ENCODE results near the gene SMAP1.

- TF ChIP-seq RAD21 (IDR thresholded peaks at IDR 0.05; ENCODE audit: low read depth) (no peak), POLR2A (IDR thresholded peaks at IDR 0.05; ENCODE audit: borderline replicate concordance, extremely low read depth, insufficient read depth, insufficient read length) (no peak), TCF7L2 (IDR thresholded peaks at IDR 0.05; ENCODE audit: borderline replicate concordance, extremely low read depth, insufficient read depth, insufficient read length) (no peak), CEBPB (IDR thresholded peaks at IDR 0.05; ENCODE audit: low read depth) (no peak), JUND (IDR thresholded peaks at IDR 0.05) (no peak), EZH2 (IDR thresholded peaks at IDR 0.05) (no peak)
- TF ChIP-seq, protein P1, sequence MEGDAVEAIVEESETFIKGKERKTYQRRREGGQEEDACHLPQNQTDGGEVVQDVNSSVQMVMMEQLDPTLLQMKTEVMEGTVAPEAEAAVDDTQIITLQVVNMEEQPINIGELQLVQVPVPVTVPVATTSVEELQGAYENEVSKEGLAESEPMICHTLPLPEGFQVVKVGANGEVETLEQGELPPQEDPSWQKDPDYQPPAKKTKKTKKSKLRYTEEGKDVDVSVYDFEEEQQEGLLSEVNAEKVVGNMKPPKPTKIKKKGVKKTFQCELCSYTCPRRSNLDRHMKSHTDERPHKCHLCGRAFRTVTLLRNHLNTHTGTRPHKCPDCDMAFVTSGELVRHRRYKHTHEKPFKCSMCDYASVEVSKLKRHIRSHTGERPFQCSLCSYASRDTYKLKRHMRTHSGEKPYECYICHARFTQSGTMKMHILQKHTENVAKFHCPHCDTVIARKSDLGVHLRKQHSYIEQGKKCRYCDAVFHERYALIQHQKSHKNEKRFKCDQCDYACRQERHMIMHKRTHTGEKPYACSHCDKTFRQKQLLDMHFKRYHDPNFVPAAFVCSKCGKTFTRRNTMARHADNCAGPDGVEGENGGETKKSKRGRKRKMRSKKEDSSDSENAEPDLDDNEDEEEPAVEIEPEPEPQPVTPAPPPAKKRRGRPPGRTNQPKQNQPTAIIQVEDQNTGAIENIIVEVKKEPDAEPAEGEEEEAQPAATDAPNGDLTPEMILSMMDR (IDR thresholded peaks at IDR 0.05 in 2 of 3, conservative IDR thresholded peaks at IDR 0.05 in 1 of 3; ENCODE audit: borderline replicate concordance in 1 of 3, insufficient read depth in 1 of 3, low read depth in 2 of 3, low read length in 2 of 3): no peak
- TF ChIP-seq, protein P2, sequence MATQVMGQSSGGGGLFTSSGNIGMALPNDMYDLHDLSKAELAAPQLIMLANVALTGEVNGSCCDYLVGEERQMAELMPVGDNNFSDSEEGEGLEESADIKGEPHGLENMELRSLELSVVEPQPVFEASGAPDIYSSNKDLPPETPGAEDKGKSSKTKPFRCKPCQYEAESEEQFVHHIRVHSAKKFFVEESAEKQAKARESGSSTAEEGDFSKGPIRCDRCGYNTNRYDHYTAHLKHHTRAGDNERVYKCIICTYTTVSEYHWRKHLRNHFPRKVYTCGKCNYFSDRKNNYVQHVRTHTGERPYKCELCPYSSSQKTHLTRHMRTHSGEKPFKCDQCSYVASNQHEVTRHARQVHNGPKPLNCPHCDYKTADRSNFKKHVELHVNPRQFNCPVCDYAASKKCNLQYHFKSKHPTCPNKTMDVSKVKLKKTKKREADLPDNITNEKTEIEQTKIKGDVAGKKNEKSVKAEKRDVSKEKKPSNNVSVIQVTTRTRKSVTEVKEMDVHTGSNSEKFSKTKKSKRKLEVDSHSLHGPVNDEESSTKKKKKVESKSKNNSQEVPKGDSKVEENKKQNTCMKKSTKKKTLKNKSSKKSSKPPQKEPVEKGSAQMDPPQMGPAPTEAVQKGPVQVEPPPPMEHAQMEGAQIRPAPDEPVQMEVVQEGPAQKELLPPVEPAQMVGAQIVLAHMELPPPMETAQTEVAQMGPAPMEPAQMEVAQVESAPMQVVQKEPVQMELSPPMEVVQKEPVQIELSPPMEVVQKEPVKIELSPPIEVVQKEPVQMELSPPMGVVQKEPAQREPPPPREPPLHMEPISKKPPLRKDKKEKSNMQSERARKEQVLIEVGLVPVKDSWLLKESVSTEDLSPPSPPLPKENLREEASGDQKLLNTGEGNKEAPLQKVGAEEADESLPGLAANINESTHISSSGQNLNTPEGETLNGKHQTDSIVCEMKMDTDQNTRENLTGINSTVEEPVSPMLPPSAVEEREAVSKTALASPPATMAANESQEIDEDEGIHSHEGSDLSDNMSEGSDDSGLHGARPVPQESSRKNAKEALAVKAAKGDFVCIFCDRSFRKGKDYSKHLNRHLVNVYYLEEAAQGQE (IDR thresholded peaks at IDR 0.05; ENCODE audit: low read depth): no peak
- TF ChIP-seq, protein P3, sequence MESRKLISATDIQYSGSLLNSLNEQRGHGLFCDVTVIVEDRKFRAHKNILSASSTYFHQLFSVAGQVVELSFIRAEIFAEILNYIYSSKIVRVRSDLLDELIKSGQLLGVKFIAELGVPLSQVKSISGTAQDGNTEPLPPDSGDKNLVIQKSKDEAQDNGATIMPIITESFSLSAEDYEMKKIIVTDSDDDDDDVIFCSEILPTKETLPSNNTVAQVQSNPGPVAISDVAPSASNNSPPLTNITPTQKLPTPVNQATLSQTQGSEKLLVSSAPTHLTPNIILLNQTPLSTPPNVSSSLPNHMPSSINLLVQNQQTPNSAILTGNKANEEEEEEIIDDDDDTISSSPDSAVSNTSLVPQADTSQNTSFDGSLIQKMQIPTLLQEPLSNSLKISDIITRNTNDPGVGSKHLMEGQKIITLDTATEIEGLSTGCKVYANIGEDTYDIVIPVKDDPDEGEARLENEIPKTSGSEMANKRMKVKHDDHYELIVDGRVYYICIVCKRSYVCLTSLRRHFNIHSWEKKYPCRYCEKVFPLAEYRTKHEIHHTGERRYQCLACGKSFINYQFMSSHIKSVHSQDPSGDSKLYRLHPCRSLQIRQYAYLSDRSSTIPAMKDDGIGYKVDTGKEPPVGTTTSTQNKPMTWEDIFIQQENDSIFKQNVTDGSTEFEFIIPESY (IDR thresholded peaks at IDR 0.05; ENCODE audit: extremely low read depth, insufficient replicate concordance, low read length): no peak
Measured at GRCh38 chr6:70874181-70874913, 206.7 kb downstream of the SMAP1 start.
